Left ventricle myocardium inferior (tissue), 1 donor: Measurements from ENCODE around the gene RHBDF2. TPM values are rescaled to one million over a fixed set of nuclear protein-coding genes. Genes with fewer than 3 reads are reported as not detected.

Experiments used
- DNase-seq: peaks from one replicate; pipeline ENCODE4 v3.0.0-alpha.2; 2020
- H3K27ac ChIP-seq: fragments of 200-600 bp; replicated peaks from 2 replicates; pipeline ENCODE4 v1.8.0; 2021
- H3K27me3 ChIP-seq: fragments of 200-600 bp; 2 replicates; pipeline ENCODE4 v1.8.0; 2021; ENCODE audit warnings: low read depth
- H3K36me3 ChIP-seq: fragments of 200-600 bp; 2 replicates; pipeline ENCODE4 v1.8.0; 2021
- H3K4me1 ChIP-seq: fragments of 200-600 bp; 2 replicates; pipeline ENCODE4 v1.8.0; 2021
- H3K4me3 ChIP-seq: fragments of 200-600 bp; 2 replicates; pipeline ENCODE4 v1.8.0; 2021; ENCODE audit warnings: mild to moderate bottlenecking, moderate library complexity
- H3K9me3 ChIP-seq: fragments of 200-600 bp; replicated peaks from 2 replicates; pipeline ENCODE4 v1.8.0; 2021
- intact Hi-C: fragments of 100-400 bp; cut with micrococcal nuclease; formaldehyde crosslinking; loops from one replicate; pipeline ENCODE4 v1.11.0; 2022
- total RNA-seq: library from RNA; stranded (reverse); fragmentation: NEBNext Ultra II Directional; extraction: Animal tissue kit (Norgen Biotek cat#: 25700); gene quantifications from one replicate; pipeline ENCODE4 v1.2.1, GENCODE V29; 2021
- TF ChIP-seq, protein P1 (sequence below): fragments of 200-600 bp; IDR thresholded peaks from 2 replicates; pipeline ENCODE4 v1.8.0; 2021; ENCODE audit warnings: antibody characterized with exemption, mild to moderate bottlenecking, borderline replicate concordance
- donor health status: DM: no; HTN: yes; CAD: no; lungs with severe emphysema.

RHBDF2 gene
- total RNA-seq, 1 donor from 2014 or later, result 13.8 TPM

DNA sequence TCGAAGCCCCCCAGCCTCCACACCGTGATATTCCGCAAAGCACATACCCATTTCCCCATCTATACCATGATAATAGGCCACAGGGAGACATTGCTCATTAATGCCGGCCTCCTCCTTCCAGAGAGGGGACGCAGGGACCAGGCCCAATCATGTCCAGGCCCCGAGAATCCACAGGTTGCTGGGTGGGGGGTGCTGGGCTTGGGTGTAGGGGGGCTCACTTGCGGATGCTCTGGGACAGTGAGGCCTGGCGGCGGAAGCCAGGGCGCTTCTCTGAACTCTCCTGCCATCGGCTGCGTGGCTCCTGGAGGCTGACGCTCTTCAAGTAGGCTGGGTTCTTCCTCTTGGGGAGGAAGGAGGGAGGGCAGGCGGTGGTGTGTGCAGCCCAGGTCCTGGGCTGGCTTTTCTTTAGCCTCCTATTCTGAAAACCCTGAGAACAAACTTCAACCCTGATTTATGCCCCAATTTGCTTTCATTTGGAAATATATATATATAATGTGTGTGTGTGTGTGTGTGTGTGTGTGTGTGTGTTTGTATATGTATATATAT, 21.6 kb downstream of the RHBDF2 start:
- peaks cover 3% of the 10 kb centered on the region for H3K4me1 ChIP-seq
- no peak overlapping the region for H3K27ac ChIP-seq
- peaks cover 24% of the 10 kb centered on the region for H3K36me3 ChIP-seq
- TF ChIP-seq, protein P1, sequence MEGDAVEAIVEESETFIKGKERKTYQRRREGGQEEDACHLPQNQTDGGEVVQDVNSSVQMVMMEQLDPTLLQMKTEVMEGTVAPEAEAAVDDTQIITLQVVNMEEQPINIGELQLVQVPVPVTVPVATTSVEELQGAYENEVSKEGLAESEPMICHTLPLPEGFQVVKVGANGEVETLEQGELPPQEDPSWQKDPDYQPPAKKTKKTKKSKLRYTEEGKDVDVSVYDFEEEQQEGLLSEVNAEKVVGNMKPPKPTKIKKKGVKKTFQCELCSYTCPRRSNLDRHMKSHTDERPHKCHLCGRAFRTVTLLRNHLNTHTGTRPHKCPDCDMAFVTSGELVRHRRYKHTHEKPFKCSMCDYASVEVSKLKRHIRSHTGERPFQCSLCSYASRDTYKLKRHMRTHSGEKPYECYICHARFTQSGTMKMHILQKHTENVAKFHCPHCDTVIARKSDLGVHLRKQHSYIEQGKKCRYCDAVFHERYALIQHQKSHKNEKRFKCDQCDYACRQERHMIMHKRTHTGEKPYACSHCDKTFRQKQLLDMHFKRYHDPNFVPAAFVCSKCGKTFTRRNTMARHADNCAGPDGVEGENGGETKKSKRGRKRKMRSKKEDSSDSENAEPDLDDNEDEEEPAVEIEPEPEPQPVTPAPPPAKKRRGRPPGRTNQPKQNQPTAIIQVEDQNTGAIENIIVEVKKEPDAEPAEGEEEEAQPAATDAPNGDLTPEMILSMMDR, result no peak
- H3K27me3 ChIP-seq, result no peaks in the 10 kb centered on the region
- H3K4me3 ChIP-seq, result no peak overlapping the region
- intact Hi-C loops, result no loop called here
- DNase-seq, result no peak
- H3K9me3 ChIP-seq, result no peaks in the 10 kb centered on the region

DNA sequence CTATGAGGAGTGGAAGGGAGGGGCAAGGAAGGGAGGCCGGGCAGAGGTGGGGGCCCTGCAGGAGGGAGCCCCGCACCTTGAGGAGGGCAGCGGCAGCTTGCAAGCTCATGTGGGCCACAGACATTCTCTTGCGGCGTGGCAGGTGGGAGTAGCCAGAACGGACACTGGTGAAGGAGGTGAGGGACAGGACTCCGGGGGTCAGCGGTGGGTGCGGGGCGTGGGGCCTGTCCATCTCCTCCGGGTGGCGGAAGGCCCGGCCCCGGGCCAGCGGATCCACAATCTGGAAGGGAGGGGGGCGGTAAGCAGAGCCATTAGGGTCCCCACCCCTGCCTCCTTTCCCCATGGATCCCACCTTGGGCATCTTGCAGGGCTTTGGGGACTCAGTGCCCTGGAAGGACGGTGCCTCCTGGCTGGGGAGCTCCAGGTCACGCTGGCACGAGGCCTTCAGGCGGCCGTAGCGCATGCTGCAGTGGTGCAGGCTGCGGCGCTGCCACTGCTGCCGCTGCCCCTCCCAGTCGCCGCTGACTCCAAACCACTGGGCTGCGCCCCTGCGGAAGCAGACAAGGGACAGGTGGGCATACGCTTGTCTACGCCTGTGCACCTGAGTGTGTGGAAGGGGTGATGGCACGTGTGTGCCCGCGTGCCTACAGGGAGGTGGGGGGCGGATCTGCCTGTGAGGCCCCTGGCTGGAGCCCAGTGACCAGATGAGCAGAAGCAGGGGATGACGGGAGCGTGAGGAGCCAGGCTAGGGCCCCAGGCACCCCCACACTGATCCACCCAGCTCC, 22.3 kb downstream of the RHBDF2 start:
- H3K4me1 ChIP-seq, result no peaks in the 10 kb centered on the region
- H3K27ac ChIP-seq, result no peak overlapping the region
- H3K9me3 ChIP-seq, result no peaks in the 10 kb centered on the region
- TF ChIP-seq, protein P1, result no peak
- H3K36me3 ChIP-seq, result peaks cover 31% of the 10 kb centered on the region
- H3K27me3 ChIP-seq, result no peaks in the 10 kb centered on the region
- no peak overlapping the region for H3K4me3 ChIP-seq
- no peak for DNase-seq
- intact Hi-C loops, result no loop called here

DNA sequence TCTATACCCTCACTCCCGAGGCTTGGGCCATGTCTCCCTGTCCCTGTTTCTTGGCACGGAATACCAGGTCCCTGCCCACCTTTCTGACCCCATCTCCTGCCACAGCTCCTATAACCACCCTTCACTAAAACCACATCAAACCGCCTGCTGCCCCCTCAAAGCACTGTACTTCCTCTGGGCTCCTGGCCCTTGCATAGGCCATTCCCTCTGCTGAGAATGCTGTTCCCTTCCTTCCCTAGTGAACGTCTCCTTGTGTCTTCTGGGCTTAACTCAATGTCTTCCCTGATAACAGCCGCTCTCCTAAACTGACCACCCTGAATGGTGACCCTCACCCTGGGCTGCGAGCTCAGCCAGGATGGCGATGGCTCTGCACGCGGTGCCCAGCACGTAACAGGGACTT, 23.1 kb downstream of the RHBDF2 start:
- Histone ChIP-seq H3K27ac (no peak overlapping the region), H3K4me3 (no peak overlapping the region), H3K36me3 (peaks cover 38% of the 10 kb centered on the region), H3K27me3 (no peaks in the 10 kb centered on the region), H3K4me1 (no peaks in the 10 kb centered on the region), H3K9me3 (no peaks in the 10 kb centered on the region)
- TF ChIP-seq, protein P1, result no peak
- intact Hi-C loops, result no loop called here
- no peak for DNase-seq

DNA sequence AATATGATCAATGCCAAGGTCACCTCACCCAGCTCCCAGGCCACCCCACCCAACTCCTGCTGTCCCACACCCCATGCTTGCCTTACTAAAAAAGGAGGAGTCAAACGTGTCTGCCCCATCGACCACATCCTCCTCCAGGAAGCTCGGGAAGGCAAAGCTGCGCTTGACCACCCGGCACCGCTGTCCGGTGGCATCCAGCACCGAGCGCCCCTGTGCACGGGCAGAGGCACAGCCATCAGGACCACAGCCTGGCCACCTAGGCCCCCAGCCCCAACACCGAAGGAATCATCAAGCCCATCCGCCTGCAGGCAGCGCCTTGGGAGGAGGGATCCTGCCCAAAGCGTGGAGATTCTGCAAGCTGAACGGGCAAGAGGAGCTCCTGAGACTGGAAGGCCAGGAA, 23.6 kb downstream of the RHBDF2 start:
- Histone ChIP-seq H3K36me3 (peaks cover 44% of the 10 kb centered on the region), H3K4me1 (no peaks in the 10 kb centered on the region), H3K9me3 (no peaks in the 10 kb centered on the region), H3K4me3 (no peak overlapping the region), H3K27ac (no peak overlapping the region), H3K27me3 (no peaks in the 10 kb centered on the region)
- intact Hi-C loops, result no loop called here
- DNase-seq, result no peak
- TF ChIP-seq, protein P1, result no peak

DNA sequence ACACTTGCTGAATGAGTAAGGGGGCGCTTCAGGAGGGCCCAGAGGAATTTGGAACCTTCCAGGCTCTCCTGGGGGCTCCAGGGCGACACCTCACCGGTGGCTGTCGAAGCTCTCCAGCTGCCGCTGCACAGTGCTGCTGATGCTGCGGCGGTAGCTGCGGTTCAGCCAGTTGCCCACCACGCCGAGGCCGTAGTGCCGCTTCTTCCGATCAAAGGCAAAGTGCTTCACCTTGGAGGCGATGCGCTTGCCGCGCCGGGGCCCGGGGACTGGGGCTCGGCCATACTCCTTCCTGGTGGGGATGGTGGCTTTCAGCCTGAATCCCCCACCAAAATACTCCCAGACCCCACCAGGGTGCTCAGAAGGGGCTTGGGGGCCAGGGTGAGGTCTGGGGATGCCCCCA, 24.5 kb downstream of the RHBDF2 start:
- intact Hi-C loops, result no loop called here
- Histone ChIP-seq H3K4me1 (no peaks in the 10 kb centered on the region), H3K9me3 (no peaks in the 10 kb centered on the region), H3K36me3 (peaks cover 49% of the 10 kb centered on the region), H3K27ac (no peak overlapping the region), H3K27me3 (no peaks in the 10 kb centered on the region), H3K4me3 (no peak overlapping the region)
- TF ChIP-seq, protein P1, result no peak
- DNase-seq, result no peak
